ENCODE data around the gene UBE2E2. TPM values are rescaled to one million over a fixed set of nuclear protein-coding genes. Genes with fewer than 3 reads are reported as not detected.

The UBE2E2 gene
- total RNA-seq, 1 donor: 41.5 TPM

GRCh38 chr3:23468203-23468602 is 265.1 kb downstream of the UBE2E2 start:
- no peak for TF ChIP-seq CTCF (IDR thresholded peaks at IDR 0.05; ENCODE audit: insufficient read depth, low read depth, low read length)
- no peak for DNase-seq (ENCODE audit: low read depth)
- H3K4me3 ChIP-seq (ENCODE audit: low read depth, low read length): no peak overlapping the region

- no peak overlapping the region for H3K4me3 ChIP-seq (ENCODE audit: low read depth, low read length)
- no peak for DNase-seq (ENCODE audit: low read depth)
- no peak for TF ChIP-seq CTCF (IDR thresholded peaks at IDR 0.05; ENCODE audit: insufficient read depth, low read depth, low read length)
Observed at GRCh38 chr3:23474580-23475357, 271.6 kb downstream of the UBE2E2 start.

GRCh38 chr3:23475446-23475845 is 272.3 kb downstream of the UBE2E2 start:
- no peak for DNase-seq (ENCODE audit: low read depth)
- no peak overlapping the region for H3K4me3 ChIP-seq (ENCODE audit: low read depth, low read length)
- no peak for TF ChIP-seq CTCF (IDR thresholded peaks at IDR 0.05; ENCODE audit: insufficient read depth, low read depth, low read length)

GRCh38 chr3:23479026-23479425 is 275.9 kb downstream of the UBE2E2 start:
- no peak overlapping the region for H3K4me3 ChIP-seq (ENCODE audit: low read depth, low read length)
- DNase-seq (ENCODE audit: low read depth): no peak
- TF ChIP-seq CTCF (IDR thresholded peaks at IDR 0.05; ENCODE audit: insufficient read depth, low read depth, low read length): no peak

- TF ChIP-seq CTCF (IDR thresholded peaks at IDR 0.05; ENCODE audit: insufficient read depth, low read depth, low read length): no peak
- DNase-seq (ENCODE audit: low read depth): no peak
- no peak overlapping the region for H3K4me3 ChIP-seq (ENCODE audit: low read depth, low read length)
Observed at GRCh38 chr3:23479615-23480328, 276.6 kb downstream of the UBE2E2 start.

- no peak for TF ChIP-seq CTCF (IDR thresholded peaks at IDR 0.05; ENCODE audit: insufficient read depth, low read depth, low read length)
- no peak overlapping the region for H3K4me3 ChIP-seq (ENCODE audit: low read depth, low read length)
- DNase-seq (ENCODE audit: low read depth): no peak
Observed at GRCh38 chr3:23480329-23480714, 277.2 kb downstream of the UBE2E2 start.

Measured in fibroblast of villous mesenchyme (primary cell).